ENCODE data around the gene RCC2. TPM values are rescaled to one million over a fixed set of nuclear protein-coding genes. Genes with fewer than 3 reads are reported as not detected.

The RCC2 gene
- total RNA-seq, 1 experiment from 2014 or later: 473 TPM

DNA sequence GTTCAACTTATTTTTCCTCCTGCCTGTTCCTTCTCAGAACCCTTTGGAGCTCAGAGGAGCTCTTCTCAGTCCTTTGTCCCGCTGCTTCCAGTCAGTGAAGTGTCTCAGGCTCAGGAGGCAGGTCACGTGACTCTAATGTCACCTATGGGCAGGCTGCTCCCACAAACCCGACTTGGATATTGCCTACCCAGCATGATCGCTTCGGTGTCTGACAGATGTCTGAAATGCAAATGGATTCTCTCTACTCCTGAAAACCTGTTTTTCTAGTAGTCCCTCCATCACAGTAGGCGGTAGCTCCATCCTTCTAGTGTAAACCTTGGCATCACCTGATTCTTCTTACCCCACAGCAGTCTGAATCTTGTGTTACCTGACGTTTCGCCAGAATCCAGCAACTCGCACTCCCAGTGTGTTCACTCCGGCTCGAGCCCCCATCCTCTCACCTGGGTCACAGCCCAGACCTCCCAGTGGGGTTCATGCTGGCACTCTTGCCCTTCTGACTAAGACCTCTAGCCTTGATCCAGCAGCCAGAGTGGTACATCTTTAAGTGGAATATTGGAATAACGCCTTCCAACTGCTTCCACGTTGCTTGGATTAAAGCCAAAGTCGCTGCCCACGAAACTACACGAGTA lies 62.0 kb downstream of the RCC2 start:
- no peak overlapping the region for H2AK5ac ChIP-seq (ENCODE audit: insufficient read length, low read length)
- H3K23me2 ChIP-seq (ENCODE audit: insufficient read length, low read depth, low read length, poor library complexity, severe bottlenecking): no peaks in the 10 kb centered on the region
- Mint-ChIP-seq H3K27me3 (ENCODE audit: low read depth) (peaks cover 11% of the 10 kb centered on the region), H3K9me3 (no peaks in the 10 kb centered on the region; a peak in 1 of 5 replicates), H3K27ac (peak overlapping the region in 1 of 3 experiments; percentile 81; a peak in 1 of 7 replicates), H3K4me1 (peaks cover 33 to 34% of the 10 kb centered on the region in 2 experiments), H3K4me3 (peak overlapping the region; percentile 4 to 34; a peak in 3 of 5 replicates), H3K36me3 (ENCODE audit: insufficient read depth in 1 of 3, low read depth in 3 of 3) (no peaks in the 10 kb centered on the region)
- TF ChIP-seq, protein P1, sequence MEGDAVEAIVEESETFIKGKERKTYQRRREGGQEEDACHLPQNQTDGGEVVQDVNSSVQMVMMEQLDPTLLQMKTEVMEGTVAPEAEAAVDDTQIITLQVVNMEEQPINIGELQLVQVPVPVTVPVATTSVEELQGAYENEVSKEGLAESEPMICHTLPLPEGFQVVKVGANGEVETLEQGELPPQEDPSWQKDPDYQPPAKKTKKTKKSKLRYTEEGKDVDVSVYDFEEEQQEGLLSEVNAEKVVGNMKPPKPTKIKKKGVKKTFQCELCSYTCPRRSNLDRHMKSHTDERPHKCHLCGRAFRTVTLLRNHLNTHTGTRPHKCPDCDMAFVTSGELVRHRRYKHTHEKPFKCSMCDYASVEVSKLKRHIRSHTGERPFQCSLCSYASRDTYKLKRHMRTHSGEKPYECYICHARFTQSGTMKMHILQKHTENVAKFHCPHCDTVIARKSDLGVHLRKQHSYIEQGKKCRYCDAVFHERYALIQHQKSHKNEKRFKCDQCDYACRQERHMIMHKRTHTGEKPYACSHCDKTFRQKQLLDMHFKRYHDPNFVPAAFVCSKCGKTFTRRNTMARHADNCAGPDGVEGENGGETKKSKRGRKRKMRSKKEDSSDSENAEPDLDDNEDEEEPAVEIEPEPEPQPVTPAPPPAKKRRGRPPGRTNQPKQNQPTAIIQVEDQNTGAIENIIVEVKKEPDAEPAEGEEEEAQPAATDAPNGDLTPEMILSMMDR (conservative IDR thresholded peaks at IDR 0.05): no peak
- H3T11ph ChIP-seq (ENCODE audit: low read length): no peak overlapping the region
- no peak overlapping the region for H2BK120ac ChIP-seq (ENCODE audit: low read depth, low read length, poor library complexity, severe bottlenecking)
- H3K79me2 ChIP-seq (ENCODE audit: insufficient read depth, low read length): no peaks in the 10 kb centered on the region
- H3K27ac ChIP-seq (ENCODE audit: insufficient read length, low read depth, low read length): no peak overlapping the region
- H2BK15ac ChIP-seq (ENCODE audit: low read depth, low read length): no peak overlapping the region
- H4K91ac ChIP-seq (ENCODE audit: insufficient read length, low read depth, low read length): no peak overlapping the region
- H2AFZ ChIP-seq (ENCODE audit: low read length): no peak overlapping the region
- H3K27me3 ChIP-seq (ENCODE audit: insufficient read depth, low read length): no peaks in the 10 kb centered on the region
- H3K56ac ChIP-seq (ENCODE audit: insufficient read length, low read depth, low read length): no peak overlapping the region
- H3K9me3 ChIP-seq (ENCODE audit: control insufficient read depth, low read depth, low read length): no peaks in the 10 kb centered on the region
- WGBS (ENCODE audit: extremely low coverage, insufficient read length, low lambda C conversion rate): no CpG with 5 or more reads among the region's 16 CpGs
- H4K20me1 ChIP-seq (ENCODE audit: control insufficient read depth, insufficient read depth, insufficient read length): no peaks in the 10 kb centered on the region
- H3K18ac ChIP-seq (ENCODE audit: insufficient read length, low read depth, low read length): peak overlapping the region; percentile 12
- no peak overlapping the region for H4K5ac ChIP-seq (ENCODE audit: insufficient read length, low read depth, low read length)
- no peak overlapping the region for H4K8ac ChIP-seq (replicated peaks; ENCODE audit: insufficient read length, low read depth, low read length)
- H3K23ac ChIP-seq (ENCODE audit: insufficient read length, low read depth, low read length): no peak overlapping the region
- H3K4me2 ChIP-seq (ENCODE audit: insufficient read depth, insufficient read length, low read length): peak overlapping the region; percentile 36
- no peaks in the 10 kb centered on the region for H3K79me1 ChIP-seq (ENCODE audit: insufficient read depth, low read depth, low read length, poor library complexity, severe bottlenecking)
- no peak overlapping the region for H2BK12ac ChIP-seq (ENCODE audit: insufficient read length, low read depth, low read length)
- peak; percentile 69 for DNase-seq
- H3K14ac ChIP-seq (ENCODE audit: insufficient read depth, low read length): peak overlapping the region; percentile 2; the same call in 1 of the 2 replicates
- no peak overlapping the region for H3K9ac ChIP-seq (ENCODE audit: extremely low read depth, insufficient read length, low read length)
- no peak overlapping the region for H2BK5ac ChIP-seq (ENCODE audit: insufficient read length, low read length)
- peaks cover 8% of the 10 kb centered on the region; the same call in 1 of the 2 replicates for H3K4me1 ChIP-seq (ENCODE audit: insufficient read depth, low read length)
- no peak overlapping the region for H3K4ac ChIP-seq (ENCODE audit: low read depth, low read length)
- no peak overlapping the region for H2BK20ac ChIP-seq (ENCODE audit: low read depth, low read length, poor library complexity, severe bottlenecking)
